Astrocyte (in vitro differentiated cells and primary cell): ENCODE results near the gene HCRTR1. TPM values are rescaled to one million over a fixed set of nuclear protein-coding genes. Genes with fewer than 3 reads are reported as not detected.

ENCODE experiments used
- DNase-seq: peaks from one replicate; pipeline ENCODE4 v3.0.0-alpha.2; 2010; ENCODE audit warnings: low read depth
- FAIRE-seq: peaks from 2 replicates; lab custom pipeline; 2011; peaks lifted over from hg19 to GRCh38; lab: Jason Lieb, UNC
- H2AFZ ChIP-seq: 2 replicates; pipeline ENCODE4 v1.6.0; 2012; ENCODE audit warnings: low read depth, low read length, inconsistent platforms
- H3K27ac ChIP-seq: 2 replicates; pipeline ENCODE4 v1.5.1; 2011; ENCODE audit warnings: low read depth, low read length, inconsistent platforms
- H3K27me3 ChIP-seq: 2 replicates; pipeline ENCODE4 v1.6.0; 2011; ENCODE audit warnings: low read length, inconsistent platforms; ENCODE audit not compliant: insufficient read depth
- H3K36me3 ChIP-seq: 2 replicates; pipeline ENCODE4 v1.5.1; 2011; ENCODE audit warnings: low read length, inconsistent platforms; ENCODE audit not compliant: insufficient read depth
- H3K4me1 ChIP-seq: 2 replicates; pipeline ENCODE4 v1.5.1; 2011; ENCODE audit warnings: low read length, inconsistent platforms; ENCODE audit not compliant: insufficient read depth
- H3K4me2 ChIP-seq: 2 replicates; pipeline ENCODE4 v1.6.0; 2012; ENCODE audit warnings: low read length, inconsistent platforms
- H3K4me3 ChIP-seq: 2 replicates; pipeline ENCODE4 v1.5.1; 2011; ENCODE audit warnings: low read depth, mild to moderate bottlenecking, low read length, inconsistent platforms; ENCODE audit not compliant: insufficient read depth
- H3K79me2 ChIP-seq: 2 replicates; pipeline ENCODE4 v1.6.0; 2012; ENCODE audit warnings: mild to moderate bottlenecking, low read length, inconsistent platforms; ENCODE audit not compliant: insufficient read depth
- H3K9ac ChIP-seq: 2 replicates; pipeline ENCODE4 v1.6.0; 2012; ENCODE audit warnings: mild to moderate bottlenecking, low read length, inconsistent platforms
- H3K9me3 ChIP-seq: 2 replicates; pipeline ENCODE4 v1.5.1; 2012; ENCODE audit warnings: low read depth, mild to moderate bottlenecking, low read length, inconsistent platforms; ENCODE audit not compliant: insufficient read depth
- H4K20me1 ChIP-seq: 2 replicates; pipeline ENCODE4 v1.6.0; 2012; ENCODE audit warnings: low read length, inconsistent platforms; ENCODE audit not compliant: insufficient read depth
- H3K27ac Mint-ChIP-seq: one replicate; pipeline ENCODE4 v1.8.0; 2021; ENCODE audit warnings: mild to moderate bottlenecking, mixed read lengths; ENCODE audit not compliant: unreplicated experiment
- H3K27me3 Mint-ChIP-seq: one replicate; pipeline ENCODE4 v1.8.0; 2021; ENCODE audit warnings: low read depth, mixed read lengths; ENCODE audit not compliant: unreplicated experiment
- H3K36me3 Mint-ChIP-seq: one replicate; pipeline ENCODE4 v1.8.0; 2021; ENCODE audit warnings: low read depth, mixed read lengths; ENCODE audit not compliant: unreplicated experiment
- H3K4me1 Mint-ChIP-seq: one replicate; pipeline ENCODE4 v1.8.0; 2021; ENCODE audit warnings: low read depth, mixed read lengths; ENCODE audit not compliant: unreplicated experiment
- H3K4me3 Mint-ChIP-seq: one replicate; pipeline ENCODE4 v1.8.0; 2021; ENCODE audit warnings: mild to moderate bottlenecking, moderate library complexity, mixed read lengths; ENCODE audit not compliant: unreplicated experiment
- H3K9me3 Mint-ChIP-seq: one replicate; pipeline ENCODE4 v1.8.0; 2021; ENCODE audit warnings: mild to moderate bottlenecking, mixed read lengths; ENCODE audit not compliant: unreplicated experiment
- EZH2 ChIP-seq: IDR thresholded peaks from 2 replicates; pipeline ENCODE4 v1.6.1; 2012; ENCODE audit warnings: mild to moderate bottlenecking, low read length, inconsistent platforms; ENCODE audit not compliant: insufficient read depth
- total RNA-seq: library from RNA; stranded (reverse); gene quantifications from 2 replicates; pipeline ENCODE4 v1.2.1, GENCODE V29; 2021
- TF ChIP-seq, protein P1 (sequence below): IDR thresholded peaks from 2 replicates; pipeline ENCODE4 v1.5.1; 2011; ENCODE audit warnings: low read depth, mild to moderate bottlenecking, inconsistent platforms, low read length, moderate library complexity; ENCODE audit not compliant: insufficient read depth

Gene HCRTR1
- total RNA-seq, 1 donor from 2014 or later = not detected

DNA sequence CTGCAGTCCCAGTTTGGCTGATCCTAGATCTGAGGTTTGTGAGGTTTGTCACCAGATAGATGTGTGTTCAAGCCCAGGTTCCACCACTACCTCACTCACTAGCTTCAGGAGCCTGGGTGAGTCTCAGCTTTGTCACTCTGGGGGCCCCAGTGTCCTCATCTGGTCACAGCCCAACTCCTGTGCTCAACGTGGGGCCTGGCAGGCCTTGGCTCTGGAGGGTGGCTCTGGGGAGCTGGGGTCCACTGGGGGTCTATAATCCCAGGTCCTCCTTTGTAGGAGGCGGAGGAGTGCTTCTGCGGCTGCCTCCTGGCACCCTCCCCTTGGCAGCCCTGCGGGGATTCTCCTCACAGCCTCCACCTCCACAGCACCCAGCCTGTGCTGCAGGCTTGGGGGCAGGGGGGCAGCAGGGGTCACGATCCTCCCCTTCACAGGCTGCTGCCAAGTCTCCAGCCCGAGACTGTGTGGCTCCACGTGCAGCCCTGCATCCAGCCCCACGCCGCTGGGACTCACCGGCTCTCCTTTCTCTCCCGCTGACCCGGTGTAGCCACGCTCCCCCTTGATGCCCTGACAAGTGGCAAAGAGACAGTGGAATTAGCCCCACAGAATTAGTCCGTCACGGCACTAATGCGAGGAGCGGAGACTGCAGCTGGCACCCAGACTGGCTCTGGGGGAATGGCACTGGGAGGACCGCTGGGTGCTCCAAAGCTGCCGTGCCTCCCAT, 49.7 kb downstream of the HCRTR1 start:
- H3K36me3 ChIP-seq = no peaks in the 10 kb centered on the region
- H4K20me1 ChIP-seq = peaks cover 11% of the 10 kb centered on the region
- Mint-ChIP-seq H3K27ac (no peak overlapping the region), H3K9me3 (no peaks in the 10 kb centered on the region), H3K36me3 (peaks cover 25% of the 10 kb centered on the region), H3K27me3 (peaks cover 25% of the 10 kb centered on the region), H3K4me3 (no peak overlapping the region), H3K4me1 (peaks cover 7% of the 10 kb centered on the region)
- TF ChIP-seq EZH2 = no peak
- TF ChIP-seq, protein P1, sequence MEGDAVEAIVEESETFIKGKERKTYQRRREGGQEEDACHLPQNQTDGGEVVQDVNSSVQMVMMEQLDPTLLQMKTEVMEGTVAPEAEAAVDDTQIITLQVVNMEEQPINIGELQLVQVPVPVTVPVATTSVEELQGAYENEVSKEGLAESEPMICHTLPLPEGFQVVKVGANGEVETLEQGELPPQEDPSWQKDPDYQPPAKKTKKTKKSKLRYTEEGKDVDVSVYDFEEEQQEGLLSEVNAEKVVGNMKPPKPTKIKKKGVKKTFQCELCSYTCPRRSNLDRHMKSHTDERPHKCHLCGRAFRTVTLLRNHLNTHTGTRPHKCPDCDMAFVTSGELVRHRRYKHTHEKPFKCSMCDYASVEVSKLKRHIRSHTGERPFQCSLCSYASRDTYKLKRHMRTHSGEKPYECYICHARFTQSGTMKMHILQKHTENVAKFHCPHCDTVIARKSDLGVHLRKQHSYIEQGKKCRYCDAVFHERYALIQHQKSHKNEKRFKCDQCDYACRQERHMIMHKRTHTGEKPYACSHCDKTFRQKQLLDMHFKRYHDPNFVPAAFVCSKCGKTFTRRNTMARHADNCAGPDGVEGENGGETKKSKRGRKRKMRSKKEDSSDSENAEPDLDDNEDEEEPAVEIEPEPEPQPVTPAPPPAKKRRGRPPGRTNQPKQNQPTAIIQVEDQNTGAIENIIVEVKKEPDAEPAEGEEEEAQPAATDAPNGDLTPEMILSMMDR = no peak
- H3K4me2 ChIP-seq = no peak overlapping the region
- H3K9me3 ChIP-seq = no peaks in the 10 kb centered on the region
- no peaks in the 10 kb centered on the region for H3K27me3 ChIP-seq
- FAIRE-seq (no peak), DNase-seq (no peak)
- no peak overlapping the region for H3K27ac ChIP-seq
- H3K4me3 ChIP-seq = no peak overlapping the region
- peaks cover 25% of the 10 kb centered on the region for H3K4me1 ChIP-seq
- H3K9ac ChIP-seq = no peak overlapping the region
- H3K79me2 ChIP-seq = no peaks in the 10 kb centered on the region
- no peak overlapping the region for H2AFZ ChIP-seq

DNA sequence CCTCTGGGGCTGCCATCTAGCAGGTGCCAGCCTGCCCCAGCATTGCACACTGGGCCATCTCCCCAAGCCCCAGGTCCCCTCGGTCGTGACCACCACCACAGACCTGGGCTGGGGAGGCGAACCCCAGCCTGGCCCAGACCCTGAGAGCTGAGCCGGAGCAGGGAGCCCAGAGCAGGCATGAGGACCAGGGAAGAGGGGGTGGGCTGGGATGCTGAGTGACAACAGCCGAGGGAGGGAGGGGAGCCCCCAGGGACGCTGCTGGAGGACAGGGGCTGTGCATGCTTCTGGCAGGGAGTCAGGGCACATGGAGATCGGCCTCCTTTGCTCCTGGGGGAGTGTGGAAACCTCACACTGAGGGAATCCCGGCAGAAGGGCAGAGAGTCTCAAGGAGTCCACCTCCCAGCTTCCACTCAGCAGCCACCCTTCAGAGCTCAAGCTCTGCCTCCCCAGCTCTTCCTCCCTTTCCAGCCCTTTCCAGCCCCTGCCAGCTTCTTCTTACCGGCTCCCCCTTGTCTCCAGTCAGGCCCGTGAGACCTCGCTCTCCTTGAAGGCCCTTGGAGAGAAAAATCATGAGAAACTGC, 50.9 kb downstream of the HCRTR1 start:
- Histone ChIP-seq H3K9ac (no peak overlapping the region), H3K79me2 (no peaks in the 10 kb centered on the region), H2AFZ (no peak overlapping the region), H3K4me3 (no peak overlapping the region), H3K27me3 (no peaks in the 10 kb centered on the region), H3K4me2 (no peak overlapping the region), H4K20me1 (peaks cover 6% of the 10 kb centered on the region), H3K27ac (no peak overlapping the region), H3K4me1 (peaks cover 25% of the 10 kb centered on the region), H3K9me3 (no peaks in the 10 kb centered on the region), H3K36me3 (no peaks in the 10 kb centered on the region)
- Mint-ChIP-seq H3K27me3 (peaks cover 25% of the 10 kb centered on the region), H3K9me3 (no peaks in the 10 kb centered on the region), H3K36me3 (peaks cover 26% of the 10 kb centered on the region), H3K4me3 (no peak overlapping the region), H3K4me1 (peaks cover 7% of the 10 kb centered on the region), H3K27ac (no peak overlapping the region)
- FAIRE-seq (no peak), DNase-seq (no peak)
- TF ChIP-seq, protein P1 = no peak
- no peak for TF ChIP-seq EZH2

DNA sequence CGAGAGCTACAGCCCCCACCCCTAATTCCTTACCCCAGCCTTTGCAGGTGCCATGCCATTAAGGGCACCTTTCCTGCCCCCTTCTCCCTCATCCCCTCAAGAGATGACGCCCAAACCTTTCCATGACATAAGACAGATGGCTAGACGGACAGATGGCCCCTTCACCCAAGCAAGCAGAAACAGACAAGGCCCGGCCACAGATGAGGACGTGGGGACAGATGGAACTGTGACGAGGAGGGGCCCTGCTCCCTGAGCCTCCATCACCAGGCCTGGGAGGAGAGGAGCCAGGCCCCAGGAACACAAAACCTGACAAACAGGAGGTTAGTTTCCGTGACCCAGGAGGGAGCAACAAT, 51.9 kb downstream of the HCRTR1 start:
- H3K27me3 Mint-ChIP-seq = peaks cover 24% of the 10 kb centered on the region
- peaks cover 29% of the 10 kb centered on the region for H3K36me3 Mint-ChIP-seq
- Histone ChIP-seq H4K20me1 (peaks cover 4% of the 10 kb centered on the region), H3K27ac (no peak overlapping the region), H3K9ac (no peak overlapping the region), H3K9me3 (no peaks in the 10 kb centered on the region), H3K36me3 (peaks cover 5% of the 10 kb centered on the region), H2AFZ (no peak overlapping the region), H3K4me1 (peaks cover 25% of the 10 kb centered on the region), H3K79me2 (no peaks in the 10 kb centered on the region), H3K4me3 (no peak overlapping the region), H3K4me2 (peak overlapping the region; percentile 86), H3K27me3 (no peaks in the 10 kb centered on the region)
- no peak overlapping the region for H3K27ac Mint-ChIP-seq
- FAIRE-seq (no peak), DNase-seq (no peak)
- H3K4me1 Mint-ChIP-seq = peaks cover 7% of the 10 kb centered on the region
- H3K4me3 Mint-ChIP-seq = no peak overlapping the region
- TF ChIP-seq, protein P1 = no peak
- no peak for TF ChIP-seq EZH2
- H3K9me3 Mint-ChIP-seq = no peaks in the 10 kb centered on the region
